HL-60 (cell line): ENCODE measurements around the gene CLCNKB.

Experiments used
- GABPA ChIP-seq: IDR thresholded peaks from 2 replicates; pipeline ENCODE4 v1.6.1; 2012; ENCODE audit warnings: low read depth
- POLR2AphosphoS5 ChIP-seq: IDR thresholded peaks from 2 replicates; pipeline ENCODE4 v1.6.1; 2012; ENCODE audit warnings: low read depth
- SPI1 ChIP-seq: IDR thresholded peaks from 2 replicates; pipeline ENCODE4 v1.6.1; 2012; ENCODE audit warnings: low read depth, mild to moderate bottlenecking, borderline replicate concordance
- TF ChIP-seq, protein P1 (sequence below): IDR thresholded peaks from one replicate; pipeline ENCODE4 v1.5.1; 2011; ENCODE audit warnings: low read length, control low read depth, inconsistent platforms; ENCODE audit not compliant: insufficient read depth
- TF ChIP-seq, protein P2 (sequence below): IDR thresholded peaks from 2 replicates; pipeline ENCODE4 v1.6.1; 2012; ENCODE audit warnings: low read depth; ENCODE audit not compliant: insufficient replicate concordance

DNA sequence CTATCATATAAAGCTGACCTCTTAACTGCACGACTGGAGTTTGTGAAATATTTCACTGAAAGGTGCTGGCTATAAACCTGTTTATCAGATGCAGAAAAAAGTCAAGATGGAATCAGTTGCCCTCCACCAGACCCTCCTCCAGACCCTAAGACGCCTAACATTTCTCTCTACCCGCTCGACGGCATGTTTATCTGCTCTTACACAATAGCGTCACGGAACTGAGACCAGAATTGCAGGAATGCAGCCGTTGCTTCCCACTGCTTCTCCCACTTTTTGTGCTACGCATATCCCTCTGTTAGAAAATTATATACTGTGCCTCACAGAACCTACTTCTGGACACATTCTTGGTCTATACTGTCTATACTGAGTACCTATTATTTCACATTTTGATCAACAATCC is 58.0 kb downstream of the CLCNKB start:
- TF ChIP-seq POLR2AphosphoS5: no peak
- TF ChIP-seq, protein P1, sequence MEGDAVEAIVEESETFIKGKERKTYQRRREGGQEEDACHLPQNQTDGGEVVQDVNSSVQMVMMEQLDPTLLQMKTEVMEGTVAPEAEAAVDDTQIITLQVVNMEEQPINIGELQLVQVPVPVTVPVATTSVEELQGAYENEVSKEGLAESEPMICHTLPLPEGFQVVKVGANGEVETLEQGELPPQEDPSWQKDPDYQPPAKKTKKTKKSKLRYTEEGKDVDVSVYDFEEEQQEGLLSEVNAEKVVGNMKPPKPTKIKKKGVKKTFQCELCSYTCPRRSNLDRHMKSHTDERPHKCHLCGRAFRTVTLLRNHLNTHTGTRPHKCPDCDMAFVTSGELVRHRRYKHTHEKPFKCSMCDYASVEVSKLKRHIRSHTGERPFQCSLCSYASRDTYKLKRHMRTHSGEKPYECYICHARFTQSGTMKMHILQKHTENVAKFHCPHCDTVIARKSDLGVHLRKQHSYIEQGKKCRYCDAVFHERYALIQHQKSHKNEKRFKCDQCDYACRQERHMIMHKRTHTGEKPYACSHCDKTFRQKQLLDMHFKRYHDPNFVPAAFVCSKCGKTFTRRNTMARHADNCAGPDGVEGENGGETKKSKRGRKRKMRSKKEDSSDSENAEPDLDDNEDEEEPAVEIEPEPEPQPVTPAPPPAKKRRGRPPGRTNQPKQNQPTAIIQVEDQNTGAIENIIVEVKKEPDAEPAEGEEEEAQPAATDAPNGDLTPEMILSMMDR: no peak
- TF ChIP-seq, protein P2, sequence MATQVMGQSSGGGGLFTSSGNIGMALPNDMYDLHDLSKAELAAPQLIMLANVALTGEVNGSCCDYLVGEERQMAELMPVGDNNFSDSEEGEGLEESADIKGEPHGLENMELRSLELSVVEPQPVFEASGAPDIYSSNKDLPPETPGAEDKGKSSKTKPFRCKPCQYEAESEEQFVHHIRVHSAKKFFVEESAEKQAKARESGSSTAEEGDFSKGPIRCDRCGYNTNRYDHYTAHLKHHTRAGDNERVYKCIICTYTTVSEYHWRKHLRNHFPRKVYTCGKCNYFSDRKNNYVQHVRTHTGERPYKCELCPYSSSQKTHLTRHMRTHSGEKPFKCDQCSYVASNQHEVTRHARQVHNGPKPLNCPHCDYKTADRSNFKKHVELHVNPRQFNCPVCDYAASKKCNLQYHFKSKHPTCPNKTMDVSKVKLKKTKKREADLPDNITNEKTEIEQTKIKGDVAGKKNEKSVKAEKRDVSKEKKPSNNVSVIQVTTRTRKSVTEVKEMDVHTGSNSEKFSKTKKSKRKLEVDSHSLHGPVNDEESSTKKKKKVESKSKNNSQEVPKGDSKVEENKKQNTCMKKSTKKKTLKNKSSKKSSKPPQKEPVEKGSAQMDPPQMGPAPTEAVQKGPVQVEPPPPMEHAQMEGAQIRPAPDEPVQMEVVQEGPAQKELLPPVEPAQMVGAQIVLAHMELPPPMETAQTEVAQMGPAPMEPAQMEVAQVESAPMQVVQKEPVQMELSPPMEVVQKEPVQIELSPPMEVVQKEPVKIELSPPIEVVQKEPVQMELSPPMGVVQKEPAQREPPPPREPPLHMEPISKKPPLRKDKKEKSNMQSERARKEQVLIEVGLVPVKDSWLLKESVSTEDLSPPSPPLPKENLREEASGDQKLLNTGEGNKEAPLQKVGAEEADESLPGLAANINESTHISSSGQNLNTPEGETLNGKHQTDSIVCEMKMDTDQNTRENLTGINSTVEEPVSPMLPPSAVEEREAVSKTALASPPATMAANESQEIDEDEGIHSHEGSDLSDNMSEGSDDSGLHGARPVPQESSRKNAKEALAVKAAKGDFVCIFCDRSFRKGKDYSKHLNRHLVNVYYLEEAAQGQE: no peak
- no peak for TF ChIP-seq SPI1
- TF ChIP-seq GABPA: no peak
